GM19468 (cell line): ENCODE measurements around the gene SYNC.
"Not testable (repeated sequence)": the region's sequence is repeated elsewhere in the genome, so short reads cannot be mapped to it uniquely, and the experiment has no call there.

ENCODE experiments used
- ATAC-seq: cut with Tn5 transposase; IDR thresholded peaks from one replicate; pipeline ENCODE4 v1.9.1; 2021; ENCODE audit warnings: mild to moderate bottlenecking, moderate library complexity, moderate number of reproducible peaks; ENCODE audit not compliant: unreplicated experiment; ENCODE audit errors: extremely low read depth

SYNC gene

DNA sequence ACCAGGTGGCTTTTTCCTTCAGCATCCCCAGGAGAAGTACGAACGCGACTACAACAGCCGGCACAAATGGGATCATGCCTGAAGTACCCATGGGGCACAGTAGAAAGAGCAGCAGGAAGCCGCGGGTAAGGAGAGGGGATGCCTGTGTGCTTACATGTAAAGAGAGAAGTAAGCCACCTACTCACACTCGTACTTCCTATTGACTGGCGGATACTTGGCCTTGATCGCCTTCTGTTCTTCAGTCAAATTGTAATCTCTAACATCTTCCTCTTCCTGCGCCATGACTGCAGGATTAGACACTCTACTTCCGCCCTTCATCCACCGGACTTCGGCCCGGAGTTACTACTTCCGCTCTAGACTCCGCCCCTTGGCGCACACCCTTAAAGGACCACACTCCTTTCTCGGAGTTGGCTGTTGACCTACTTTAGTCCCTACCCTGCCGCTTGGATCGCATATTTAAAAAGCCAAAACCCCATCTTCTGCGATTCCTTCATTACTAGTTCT lies 52.3 kb downstream of the SYNC start, which contains the start of gene ZBTB8OS:
TSS of gene ZBTB8OS (minus strand) at position 303 of the 504 bp plus-strand sequence. CDS start at position 282, 21 bp downstream.
- peak; percentile 56 for ATAC-seq

DNA sequence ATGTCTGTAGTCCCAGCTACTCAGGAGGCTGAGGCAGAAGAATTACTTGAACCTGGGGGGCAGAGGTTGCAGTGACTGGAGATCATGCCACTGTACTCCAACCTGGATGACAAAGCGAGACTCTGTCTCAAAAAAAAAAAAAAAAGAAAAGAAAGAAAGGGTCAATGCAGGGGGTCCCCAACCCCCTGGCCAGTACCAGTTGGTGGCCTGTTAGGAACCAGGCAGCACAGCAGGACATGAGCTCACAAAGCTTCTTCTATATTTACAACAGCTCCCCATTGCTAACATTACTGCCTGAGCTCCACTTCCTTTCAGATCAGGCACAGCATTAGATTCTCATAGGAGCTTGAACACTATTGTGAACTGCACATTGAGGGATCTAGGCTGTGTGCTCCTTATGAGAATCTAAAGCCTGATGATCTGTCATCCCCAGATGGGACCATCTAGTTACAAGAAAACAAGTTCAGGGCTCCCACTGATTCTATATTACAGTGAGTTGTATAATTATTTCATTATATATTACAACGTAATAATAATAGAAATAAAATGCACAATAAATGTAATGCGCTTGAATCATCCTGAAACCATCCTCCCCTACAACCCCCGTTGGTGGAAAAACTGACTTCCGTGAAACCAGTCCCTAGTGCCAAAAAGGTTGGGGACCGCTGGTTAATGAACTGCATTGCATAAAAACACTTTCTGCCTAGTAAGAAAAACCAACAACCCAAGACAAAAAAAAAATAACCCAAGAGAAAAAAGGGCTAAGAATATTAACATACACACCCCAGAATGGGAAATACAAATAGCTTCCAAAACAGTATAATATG lies 55.0 kb downstream of the SYNC start:
- ATAC-seq: no peak

DNA sequence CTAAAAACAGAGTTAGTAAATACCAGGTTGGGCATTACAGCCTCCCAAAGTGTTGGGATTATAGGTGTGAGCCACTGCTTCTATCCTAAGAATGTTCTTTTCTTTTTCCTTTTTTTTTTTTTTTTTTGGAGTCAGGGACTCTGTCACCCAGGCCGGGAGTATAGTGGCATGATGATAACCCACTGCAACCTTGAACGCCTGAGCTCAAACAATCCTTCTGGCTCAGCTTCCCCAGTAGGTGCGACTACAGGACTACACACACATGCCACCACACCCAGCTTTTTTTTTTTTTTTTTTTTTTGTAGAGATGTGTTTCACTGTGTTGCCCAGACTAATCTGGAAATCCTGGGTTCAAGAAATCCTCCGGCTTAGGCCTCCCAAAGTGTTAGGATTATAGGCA lies 58.1 kb downstream of the SYNC start:
- ATAC-seq: no peak

DNA sequence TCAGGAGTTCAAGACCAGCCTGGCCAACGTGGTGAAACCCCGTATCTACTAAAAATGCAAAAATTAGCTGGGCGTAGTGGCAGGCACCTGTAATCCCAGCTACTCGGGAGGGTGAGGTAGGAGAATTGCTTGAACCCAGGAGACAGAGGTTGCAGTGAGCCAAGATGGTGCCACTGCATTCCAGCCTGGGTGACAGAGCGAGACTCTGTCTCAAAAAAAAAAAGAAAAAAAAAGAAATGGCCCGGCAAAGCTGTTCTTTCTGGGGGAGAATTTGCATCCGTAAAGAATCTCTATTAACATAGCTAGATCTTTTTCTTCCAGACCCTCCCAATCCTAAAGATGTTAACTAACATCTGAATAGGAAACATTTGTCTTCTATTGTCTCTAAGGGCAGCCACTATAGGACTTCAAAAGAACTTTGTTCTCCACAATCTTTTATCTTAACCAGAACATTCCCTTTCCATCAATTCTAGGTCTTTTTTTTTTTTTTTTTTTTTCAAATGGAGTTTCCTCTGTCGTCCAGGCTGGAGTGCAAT lies 60.2 kb downstream of the SYNC start:
- ATAC-seq: not testable (repeated sequence)

DNA sequence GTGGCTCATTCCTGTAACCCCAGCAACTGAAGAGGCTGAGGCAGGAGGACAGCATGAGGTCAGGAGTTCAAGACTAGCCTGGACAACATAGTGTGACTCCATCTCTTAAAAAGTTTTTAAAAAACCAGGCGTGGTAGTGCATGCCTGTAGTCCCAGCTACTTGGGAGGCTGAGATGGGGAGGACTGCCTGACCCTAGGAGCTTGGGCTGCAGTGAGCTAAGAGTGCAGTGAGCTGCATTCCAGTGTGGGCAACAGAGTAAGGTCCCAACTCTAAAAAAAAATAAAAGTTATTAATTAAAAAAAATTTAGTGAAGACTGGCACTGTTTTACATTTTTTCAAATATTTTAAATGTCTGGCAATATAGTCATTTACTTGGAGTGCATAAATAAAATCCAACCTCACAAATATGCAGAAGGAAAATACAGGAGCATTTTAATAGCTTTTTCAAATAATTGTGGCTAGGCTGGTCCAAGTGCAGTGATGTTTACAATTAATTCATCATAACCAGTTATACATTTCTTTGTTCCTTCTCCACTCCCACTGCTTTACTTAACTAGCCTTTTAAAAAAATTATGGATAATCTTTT lies 63.0 kb downstream of the SYNC start:
- ATAC-seq: no peak

DNA sequence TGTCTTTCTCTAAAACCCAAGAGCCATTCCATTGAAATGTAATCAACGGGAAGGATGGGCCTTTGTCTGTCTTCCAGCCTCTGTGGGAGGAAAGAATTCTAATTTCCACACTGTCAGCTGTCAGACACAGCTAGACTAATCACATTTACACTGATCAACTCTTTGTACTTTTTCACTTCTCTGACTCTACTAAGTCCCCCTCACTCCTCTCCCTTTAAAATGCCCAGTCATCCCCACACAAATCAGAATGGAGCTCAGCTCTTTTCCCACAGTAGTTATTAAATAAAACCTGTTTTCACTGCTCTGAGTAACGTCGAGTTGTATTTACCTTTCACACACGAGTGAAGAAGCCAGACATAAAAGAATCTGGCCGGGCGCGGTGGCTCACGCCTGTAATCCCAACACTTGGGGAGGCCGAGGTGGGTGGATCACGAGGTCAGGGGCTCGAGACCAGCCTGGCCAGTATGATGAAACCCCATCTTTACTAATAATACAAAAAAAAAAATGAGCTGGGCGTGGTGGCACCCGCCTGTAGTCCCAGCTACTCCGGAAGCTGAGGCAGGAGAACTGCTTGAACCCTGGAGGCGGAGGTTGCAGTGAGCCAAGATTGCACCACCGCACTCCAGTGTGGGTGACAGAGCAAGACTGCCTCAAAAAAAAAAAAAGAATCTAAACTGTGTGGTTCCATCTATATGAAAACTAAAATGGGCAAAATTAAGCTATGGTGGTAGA lies 65.5 kb downstream of the SYNC start:
- ATAC-seq: no peak

DNA sequence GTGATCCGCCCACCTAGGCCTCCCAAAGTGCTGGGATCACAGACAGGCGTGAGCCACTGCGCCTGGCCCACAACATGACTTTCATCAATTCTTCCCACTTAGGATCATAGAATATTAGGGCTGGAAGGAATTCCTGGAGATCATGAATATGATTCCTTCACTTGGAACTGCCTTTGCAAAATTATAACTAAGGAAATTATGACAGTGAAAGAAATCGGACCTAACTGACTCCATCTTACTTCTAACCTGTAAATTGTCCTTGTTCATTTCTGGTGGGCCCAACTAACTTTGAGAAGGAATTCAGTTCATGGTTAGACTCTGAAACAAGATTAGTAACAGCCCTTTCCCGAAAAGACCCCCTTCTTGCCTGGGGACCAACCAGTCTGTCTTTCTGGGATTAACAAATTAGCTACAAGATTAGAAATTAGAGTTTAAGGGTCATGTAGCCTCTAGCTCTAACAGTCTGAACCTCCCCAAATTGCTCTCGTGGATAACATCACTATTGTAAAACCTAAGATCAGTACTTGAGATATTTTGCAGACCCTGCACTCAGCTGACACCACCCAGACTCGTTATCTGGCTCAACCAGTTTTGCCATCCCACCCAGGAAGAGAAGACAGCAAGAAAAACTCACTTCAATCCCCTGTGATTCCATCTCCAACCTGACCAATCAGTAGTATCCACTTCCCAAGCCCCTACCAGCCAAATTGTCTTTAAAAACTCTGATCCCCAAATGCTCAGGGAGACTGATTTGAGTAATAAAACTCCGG lies 66.9 kb downstream of the SYNC start:
- no peak for ATAC-seq

DNA sequence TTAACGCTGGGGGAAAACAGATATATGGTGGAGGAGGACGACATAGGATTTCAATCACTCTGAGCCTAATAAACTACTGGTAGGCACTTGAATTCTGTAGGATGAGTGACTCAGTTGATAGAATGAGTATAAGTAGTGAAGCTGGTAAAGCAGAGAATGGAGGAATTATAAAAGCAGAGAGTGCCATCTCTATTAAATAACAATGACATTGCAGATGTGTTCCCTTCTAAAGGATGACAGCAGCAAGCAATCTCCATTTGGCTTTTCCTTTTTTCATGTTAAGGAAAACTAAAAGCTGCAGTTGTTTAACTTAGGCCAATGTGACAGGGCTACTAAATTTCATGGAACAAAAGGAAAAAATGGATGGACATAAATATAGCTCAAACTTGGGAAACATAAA lies 69.7 kb downstream of the SYNC start:
- ATAC-seq: no peak

DNA sequence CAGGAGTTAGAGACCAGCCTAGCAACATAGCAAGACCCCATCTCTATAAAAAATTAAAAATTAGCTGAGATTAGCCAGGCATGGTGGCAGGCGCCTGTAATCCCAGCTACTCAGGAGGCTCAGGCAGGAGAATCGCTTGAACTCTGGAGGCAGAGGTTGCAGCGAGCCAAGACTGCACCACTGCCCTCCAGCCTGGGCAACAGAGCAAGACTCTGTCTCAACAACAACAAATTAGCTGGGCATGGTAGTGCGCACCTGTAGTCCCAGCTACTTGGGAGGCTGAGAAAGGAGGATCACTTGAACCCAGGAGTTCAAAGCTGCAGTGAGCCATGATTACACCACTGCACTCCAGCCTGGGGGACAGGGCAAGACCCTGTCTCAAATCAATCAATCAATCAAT lies 72.4 kb downstream of the SYNC start:
- ATAC-seq: not testable (repeated sequence)
